ENCODE results near the gene MYCT1. TPM values are rescaled to one million over a fixed set of nuclear protein-coding genes. Genes with fewer than 3 reads are reported as not detected.

MYCT1 gene
- total RNA-seq, 3 donors from 2014 or later, result 2.3 to 6.2 (median 3.8) TPM

GRCh38 chr6:152721956-152722355 is 24.3 kb downstream of the MYCT1 start:
- ATAC-seq (no peak), DNase-seq (no peak)
- H3K4me1 ChIP-seq (ENCODE audit: low read depth), result no peaks in the 10 kb centered on the region
- TF ChIP-seq CTCF (IDR thresholded peaks at IDR 0.05), result no peak
- no peak overlapping the region for H3K4me3 ChIP-seq
- H3K9me3 ChIP-seq, result no peaks in the 10 kb centered on the region
- intact Hi-C loops (cut with DNase I, micrococcal nuclease), result no loop called here
- H3K36me3 ChIP-seq (ENCODE audit: low read depth), result no peaks in the 10 kb centered on the region

GRCh38 chr6:152723398-152723797 is 25.7 kb downstream of the MYCT1 start:
- H3K36me3 ChIP-seq (ENCODE audit: low read depth), result no peaks in the 10 kb centered on the region
- no peak for TF ChIP-seq CTCF (IDR thresholded peaks at IDR 0.05)
- no peak for ATAC-seq
- H3K9me3 ChIP-seq, result no peaks in the 10 kb centered on the region
- no peak overlapping the region for H3K4me3 ChIP-seq
- H3K4me1 ChIP-seq (ENCODE audit: low read depth), result no peaks in the 10 kb centered on the region
- no peak for DNase-seq
- intact Hi-C loops (cut with DNase I, micrococcal nuclease), result no loop called here

GRCh38 chr6:152726313-152726712 is 28.6 kb downstream of the MYCT1 start:
- Histone ChIP-seq H3K9me3 (no peaks in the 10 kb centered on the region), H3K4me3 (no peak overlapping the region), H3K36me3 (ENCODE audit: low read depth) (no peaks in the 10 kb centered on the region), H3K4me1 (ENCODE audit: low read depth) (no peaks in the 10 kb centered on the region)
- no peak for DNase-seq
- TF ChIP-seq CTCF (IDR thresholded peaks at IDR 0.05), result no peak
- intact Hi-C loops (cut with DNase I, micrococcal nuclease), result no loop called here
- ATAC-seq, result no peak

GRCh38 chr6:152727507-152727906 is 29.8 kb downstream of the MYCT1 start:
- intact Hi-C loops (cut with DNase I, micrococcal nuclease), result no loop called here
- ATAC-seq (no peak), DNase-seq (no peak)
- H3K36me3 ChIP-seq (ENCODE audit: low read depth), result no peaks in the 10 kb centered on the region
- no peaks in the 10 kb centered on the region for H3K4me1 ChIP-seq (ENCODE audit: low read depth)
- no peak for TF ChIP-seq CTCF (IDR thresholded peaks at IDR 0.05)
- H3K4me3 ChIP-seq, result no peak overlapping the region
- no peaks in the 10 kb centered on the region for H3K9me3 ChIP-seq

GRCh38 chr6:152734630-152735029 is 36.9 kb downstream of the MYCT1 start:
- Histone ChIP-seq H3K36me3 (ENCODE audit: low read depth) (no peaks in the 10 kb centered on the region), H3K4me1 (ENCODE audit: low read depth) (no peaks in the 10 kb centered on the region), H3K9me3 (no peaks in the 10 kb centered on the region), H3K4me3 (no peak overlapping the region)
- DNase-seq, result no peak
- no peak for ATAC-seq
- TF ChIP-seq CTCF (IDR thresholded peaks at IDR 0.05), result no peak
- intact Hi-C loops (cut with DNase I, micrococcal nuclease), result no loop called here

- Histone ChIP-seq H3K9me3 (no peaks in the 10 kb centered on the region), H3K4me3 (no peak overlapping the region), H3K4me1 (ENCODE audit: low read depth) (no peaks in the 10 kb centered on the region), H3K36me3 (ENCODE audit: low read depth) (no peaks in the 10 kb centered on the region)
- ATAC-seq, result no peak
- intact Hi-C loops (cut with DNase I, micrococcal nuclease), result no loop called here
- TF ChIP-seq CTCF (IDR thresholded peaks at IDR 0.05), result no peak
- no peak for DNase-seq
Observed at GRCh38 chr6:152736687-152737273, 39.1 kb downstream of the MYCT1 start.

Data from mucosa of descending colon (tissue), 3 donors.